ENCODE measurements around the gene GSK3A. TPM values are rescaled to one million over a fixed set of nuclear protein-coding genes. Genes with fewer than 3 reads are reported as not detected.

The GSK3A gene
- total and polyA plus RNA-seq, 2 of the 8 experiments (the other 6 are each of a cell fraction or from before 2014, with no cell fraction given) = 55.3 to 84.0 TPM

DNA sequence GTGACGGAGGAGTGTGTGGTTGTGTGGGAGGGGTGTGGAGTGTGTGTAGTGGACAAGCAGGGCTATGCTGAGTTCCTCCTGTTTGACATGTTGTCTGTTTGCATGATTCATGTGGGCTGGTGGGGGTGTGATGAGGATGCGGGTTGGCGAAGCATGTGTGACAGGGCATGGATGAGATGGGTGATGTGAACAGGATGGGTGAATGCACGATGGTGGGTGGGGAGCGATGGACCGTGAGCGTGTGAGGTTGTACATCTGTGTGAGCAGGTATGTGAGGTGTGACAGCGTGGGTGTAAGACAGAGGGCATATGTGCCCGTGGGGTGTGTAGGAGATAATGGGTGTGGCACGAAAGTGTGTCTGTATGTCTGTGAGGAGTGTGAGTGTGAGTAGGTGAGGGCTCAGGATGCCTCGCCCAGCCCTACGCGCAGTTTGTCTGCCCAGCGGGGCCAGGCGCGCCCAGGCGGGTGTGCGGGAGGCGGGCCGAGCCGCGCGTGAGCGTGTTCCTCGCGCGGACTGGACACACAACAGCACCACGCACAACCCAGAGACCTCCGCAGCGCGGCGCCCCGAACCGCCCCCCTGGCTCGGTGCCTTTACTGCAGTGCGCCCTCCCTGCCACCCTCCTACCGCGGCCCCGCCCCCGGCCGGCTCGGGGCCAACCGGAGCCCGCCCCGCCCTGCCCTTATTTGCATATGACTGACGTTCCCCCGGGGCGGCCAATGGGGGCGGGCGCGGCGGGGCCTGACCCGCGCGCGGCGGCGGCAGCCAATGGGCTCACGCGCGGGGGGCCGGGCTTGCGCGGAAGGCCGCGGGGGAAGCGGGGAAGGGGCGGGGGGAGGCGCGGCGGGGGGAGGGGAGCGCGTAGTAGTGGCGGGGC is 41.0 kb upstream of the GSK3A start (continued):
- TF ChIP-seq PHF8 (conservative IDR thresholded peaks at IDR 0.05; ENCODE audit: low read depth, low read length) (0 out of 2 replicates have a peak, but pooled peaks have one; percentile 12), BACH1 (IDR thresholded peaks at IDR 0.05; ENCODE audit: low read length) (peak; percentile 68)
